ENCODE measurements around the gene GRK5. TPM values are rescaled to one million over a fixed set of nuclear protein-coding genes. Genes with fewer than 3 reads are reported as not detected.
A peak's percentile ranks its signal among the peaks of the same experiment; 100 is the strongest.

The GRK5 gene
- total and polyA plus RNA-seq, 5 donors from 2014 or later, result 5.1 to 46.4 (median 14.5) TPM

DNA sequence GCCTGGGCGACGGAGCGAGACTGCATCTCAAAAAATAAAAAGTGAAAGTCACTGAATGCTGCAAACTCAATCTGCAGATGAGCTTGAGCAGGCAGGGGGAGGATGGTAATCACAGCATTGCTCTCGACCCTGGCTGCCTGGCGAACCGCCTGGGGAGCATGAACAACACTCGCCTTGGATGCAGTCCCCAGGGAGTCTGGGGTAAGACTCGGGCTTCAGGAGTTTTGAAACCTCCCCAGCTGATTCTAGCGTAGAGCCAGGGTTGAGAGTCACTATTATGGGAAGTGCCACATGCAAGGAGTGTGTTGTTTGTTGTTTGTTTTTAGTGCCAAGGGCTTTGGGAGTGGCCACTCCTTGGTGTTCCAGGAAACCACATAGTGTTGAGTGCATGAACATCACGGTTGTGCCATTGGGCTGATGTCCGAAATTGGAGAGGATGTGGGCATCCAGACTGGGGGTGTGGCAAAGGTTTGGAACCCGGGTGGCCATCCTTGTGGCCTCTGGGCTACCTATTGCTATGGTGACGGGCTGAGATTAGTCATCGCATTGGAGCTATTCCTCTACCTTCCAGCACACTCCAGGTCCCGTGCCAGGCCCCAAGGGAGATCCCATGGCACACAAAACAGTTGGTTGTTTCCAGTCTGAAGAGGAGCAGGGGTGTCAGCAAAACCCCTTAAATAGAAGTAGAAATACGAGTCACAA, 242.5 kb downstream of the GRK5 start:
- H3K27me3 Mint-ChIP-seq, result peaks cover 4% of the 10 kb centered on the region
- Histone ChIP-seq H3K27ac (ENCODE audit: insufficient read depth, low read length, poor library complexity, severe bottlenecking) (no peak overlapping the region), H3K9me3 (ENCODE audit: control insufficient read depth in 2 of 2, low read length in 2 of 2) (no peaks in the 10 kb centered on the region), H3K4me3 (ENCODE audit: low read depth, low read length) (no peak overlapping the region), H3K27me3 (ENCODE audit: control insufficient read depth, insufficient read depth, low read length) (no peaks in the 10 kb centered on the region), H3K4me1 (ENCODE audit: control insufficient read depth, insufficient read depth, low read length, poor library complexity, severe bottlenecking) (no peaks in the 10 kb centered on the region), H3K36me3 (ENCODE audit: control insufficient read depth, insufficient read depth, low read length) (peaks cover 38% of the 10 kb centered on the region)
- no peak overlapping the region for H3K4me3 Mint-ChIP-seq
- DNase-seq (no peak), ATAC-seq (ENCODE audit: low read depth in 2 of 2) (no peak)
- no peaks in the 10 kb centered on the region for H3K9me3 Mint-ChIP-seq
- H3K36me3 Mint-ChIP-seq, result peaks cover 15% of the 10 kb centered on the region
- H3K4me1 Mint-ChIP-seq, result peaks cover 0 to 11% (median under 1%) of the 10 kb centered on the region in 4 donors
- peak overlapping the region; percentile 29 to 77 (median 43) for H3K27ac Mint-ChIP-seq

DNA sequence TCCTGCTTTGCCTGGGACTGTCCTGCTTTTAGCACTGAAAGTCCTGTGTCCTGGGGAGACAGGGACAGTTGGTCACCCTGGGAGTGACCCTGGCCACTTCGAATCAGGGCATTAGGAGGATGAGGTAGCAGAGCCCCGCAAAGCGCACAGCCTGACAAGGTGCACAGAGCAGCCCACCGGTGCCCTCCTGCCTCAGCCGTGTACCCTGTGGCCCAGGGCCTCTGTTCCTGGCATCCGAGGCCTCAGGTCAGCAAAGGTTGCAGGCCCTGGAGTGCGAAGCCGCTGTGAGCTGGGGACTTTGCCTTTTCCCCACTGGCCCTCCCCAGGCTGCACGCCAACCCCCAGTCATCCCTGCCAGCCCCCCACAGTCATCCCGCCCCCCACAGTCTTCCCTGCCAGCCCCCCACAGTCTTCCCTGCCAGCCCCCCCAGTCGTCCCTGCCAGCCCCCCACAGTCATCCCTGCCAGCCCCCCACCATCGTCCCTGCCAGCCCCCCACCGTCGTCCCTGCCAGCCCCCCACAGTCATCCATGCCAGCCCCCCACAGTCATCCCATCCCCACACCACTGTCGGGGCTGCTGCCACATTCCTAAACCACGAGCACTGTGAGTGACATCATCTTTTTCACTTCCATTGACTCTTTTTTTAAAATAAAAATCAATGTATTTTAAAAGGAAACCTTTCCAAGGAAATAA, 243.4 kb downstream of the GRK5 start:
- H3K27ac Mint-ChIP-seq, result no peak overlapping the region
- no peaks in the 10 kb centered on the region for H3K9me3 Mint-ChIP-seq
- H3K36me3 Mint-ChIP-seq, result peaks cover 15% of the 10 kb centered on the region
- no peaks in the 10 kb centered on the region for H3K9me3 ChIP-seq (ENCODE audit: control insufficient read depth in 2 of 2, low read length in 2 of 2)
- H3K4me1 ChIP-seq (ENCODE audit: control insufficient read depth, insufficient read depth, low read length, poor library complexity, severe bottlenecking), result no peaks in the 10 kb centered on the region
- H3K4me3 Mint-ChIP-seq, result no peak overlapping the region
- no peaks in the 10 kb centered on the region for H3K27me3 ChIP-seq (ENCODE audit: control insufficient read depth, insufficient read depth, low read length)
- peaks cover 4% of the 10 kb centered on the region for H3K27me3 Mint-ChIP-seq
- peaks cover 38% of the 10 kb centered on the region for H3K36me3 ChIP-seq (ENCODE audit: control insufficient read depth, insufficient read depth, low read length)
- ATAC-seq (ENCODE audit: low read depth in 2 of 2), result no peak
- DNase-seq, result no peak
- peaks cover 0 to 6% (median under 1%) of the 10 kb centered on the region in 4 donors for H3K4me1 Mint-ChIP-seq
- H3K4me3 ChIP-seq (ENCODE audit: low read depth, low read length), result no peak overlapping the region
- no peak overlapping the region for H3K27ac ChIP-seq (ENCODE audit: insufficient read depth, low read length, poor library complexity, severe bottlenecking)

DNA sequence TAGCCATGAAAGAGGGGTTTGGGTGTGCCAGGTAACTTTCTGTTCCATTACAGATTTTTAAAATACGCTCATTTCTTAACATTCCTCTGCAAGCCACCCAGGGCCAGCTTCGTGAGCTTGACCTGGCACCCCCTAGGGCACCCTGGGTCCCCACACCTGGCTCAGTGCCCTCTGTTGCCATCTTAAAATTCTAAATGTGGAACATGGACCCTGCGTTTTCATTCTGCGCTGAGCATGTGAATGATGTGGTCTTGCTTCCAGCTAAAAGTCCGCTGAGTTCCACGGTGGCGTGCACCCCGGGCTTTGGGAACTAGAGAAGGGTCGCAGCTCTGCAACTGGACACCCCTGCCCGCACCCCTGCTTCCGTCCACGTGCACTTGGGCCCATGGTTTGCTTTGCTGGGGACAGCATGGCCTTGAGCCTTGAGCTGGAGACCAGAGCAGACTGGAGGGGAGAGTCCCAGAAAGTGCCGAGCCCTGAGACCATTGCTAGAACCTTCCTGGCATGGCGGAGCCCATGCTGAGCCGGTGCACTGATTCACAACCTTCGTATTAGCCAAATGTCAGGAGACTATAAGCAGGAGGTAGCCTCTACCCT, 244.0 kb downstream of the GRK5 start:
- H3K4me1 Mint-ChIP-seq, result peaks cover 0 to 2% (median under 1%) of the 10 kb centered on the region in 4 donors
- peaks cover 15% of the 10 kb centered on the region for H3K36me3 Mint-ChIP-seq
- peak overlapping the region in 1 of 3 donors; percentile 32 for H3K27ac Mint-ChIP-seq
- Histone ChIP-seq H3K4me3 (ENCODE audit: low read depth, low read length) (no peak overlapping the region), H3K9me3 (ENCODE audit: control insufficient read depth in 2 of 2, low read length in 2 of 2) (no peaks in the 10 kb centered on the region), H3K36me3 (ENCODE audit: control insufficient read depth, insufficient read depth, low read length) (peaks cover 41% of the 10 kb centered on the region), H3K27ac (ENCODE audit: insufficient read depth, low read length, poor library complexity, severe bottlenecking) (no peak overlapping the region), H3K27me3 (ENCODE audit: control insufficient read depth, insufficient read depth, low read length) (no peaks in the 10 kb centered on the region), H3K4me1 (ENCODE audit: control insufficient read depth, insufficient read depth, low read length, poor library complexity, severe bottlenecking) (no peaks in the 10 kb centered on the region)
- no peaks in the 10 kb centered on the region for H3K9me3 Mint-ChIP-seq
- DNase-seq (no peak), ATAC-seq (ENCODE audit: low read depth in 2 of 2) (no peak)
- no peak overlapping the region for H3K4me3 Mint-ChIP-seq
- H3K27me3 Mint-ChIP-seq, result peaks cover 4% of the 10 kb centered on the region

DNA sequence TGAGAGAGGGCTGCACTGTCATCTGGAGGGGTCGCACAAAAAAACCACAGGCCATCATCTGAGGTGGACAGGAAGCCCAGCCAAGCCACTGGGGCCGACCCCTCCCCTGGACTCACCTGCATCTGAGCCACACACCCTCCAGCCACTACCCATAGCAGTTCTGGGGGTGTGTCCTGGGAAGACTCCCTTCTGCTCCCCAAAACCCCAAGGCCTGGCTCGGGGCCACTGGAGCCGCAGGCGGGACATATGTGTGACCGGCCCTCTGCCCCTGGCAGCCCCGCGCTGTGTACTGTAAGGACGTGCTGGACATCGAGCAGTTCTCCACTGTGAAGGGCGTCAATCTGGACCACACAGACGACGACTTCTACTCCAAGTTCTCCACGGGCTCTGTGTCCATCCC, 245.0 kb downstream of the GRK5 start:
- Histone ChIP-seq H3K27me3 (ENCODE audit: control insufficient read depth, insufficient read depth, low read length) (no peaks in the 10 kb centered on the region), H3K36me3 (ENCODE audit: control insufficient read depth, insufficient read depth, low read length) (peaks cover 42% of the 10 kb centered on the region), H3K27ac (ENCODE audit: insufficient read depth, low read length, poor library complexity, severe bottlenecking) (no peak overlapping the region), H3K4me3 (ENCODE audit: low read depth, low read length) (no peak overlapping the region), H3K4me1 (ENCODE audit: control insufficient read depth, insufficient read depth, low read length, poor library complexity, severe bottlenecking) (no peaks in the 10 kb centered on the region), H3K9me3 (ENCODE audit: control insufficient read depth in 2 of 2, low read length in 2 of 2) (no peaks in the 10 kb centered on the region)
- Mint-ChIP-seq H3K9me3 (no peaks in the 10 kb centered on the region), H3K4me1 (peaks cover 0 to 2% (median 0%) of the 10 kb centered on the region in 4 donors), H3K4me3 (no peak overlapping the region), H3K36me3 (peaks cover 12% of the 10 kb centered on the region), H3K27me3 (no peaks in the 10 kb centered on the region), H3K27ac (no peak overlapping the region)
- DNase-seq (no peak), ATAC-seq (ENCODE audit: low read depth in 2 of 2) (no peak)

DNA sequence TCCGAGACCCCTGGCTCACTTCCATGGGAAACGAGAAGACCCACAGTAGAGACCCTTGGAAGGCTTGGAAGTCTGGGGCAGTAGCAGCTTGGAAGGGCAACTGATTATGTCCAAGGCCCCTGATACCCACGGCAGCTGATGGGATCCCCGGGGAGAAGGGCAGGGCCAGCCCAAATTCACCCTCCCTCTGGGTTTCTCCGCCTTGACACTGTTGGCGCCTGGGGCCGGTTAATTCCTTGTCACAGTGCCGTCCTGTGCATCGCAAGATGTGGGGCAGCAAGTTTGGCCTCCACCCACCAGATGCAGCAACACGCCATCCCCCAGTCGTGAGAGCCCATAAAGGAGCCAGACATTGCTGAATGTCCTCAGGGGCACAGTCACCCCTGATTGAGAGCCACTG, 245.9 kb downstream of the GRK5 start:
- Mint-ChIP-seq H3K9me3 (peaks cover 0 to 1% (median 0%) of the 10 kb centered on the region in 7 donors), H3K27me3 (no peaks in the 10 kb centered on the region), H3K36me3 (peaks cover 12% of the 10 kb centered on the region), H3K4me1 (peaks cover 0 to 2% (median 0%) of the 10 kb centered on the region in 4 donors), H3K27ac (no peak overlapping the region), H3K4me3 (no peak overlapping the region)
- ATAC-seq (ENCODE audit: low read depth in 2 of 2) (no peak), DNase-seq (no peak)
- H3K27me3 ChIP-seq (ENCODE audit: control insufficient read depth, insufficient read depth, low read length), result no peaks in the 10 kb centered on the region
- no peak overlapping the region for H3K4me3 ChIP-seq (ENCODE audit: low read depth, low read length)
- H3K36me3 ChIP-seq (ENCODE audit: control insufficient read depth, insufficient read depth, low read length), result peaks cover 36% of the 10 kb centered on the region
- H3K4me1 ChIP-seq (ENCODE audit: control insufficient read depth, insufficient read depth, low read length, poor library complexity, severe bottlenecking), result no peaks in the 10 kb centered on the region
- H3K27ac ChIP-seq (ENCODE audit: insufficient read depth, low read length, poor library complexity, severe bottlenecking), result no peak overlapping the region
- no peaks in the 10 kb centered on the region for H3K9me3 ChIP-seq (ENCODE audit: control insufficient read depth in 2 of 2, low read length in 2 of 2)

DNA sequence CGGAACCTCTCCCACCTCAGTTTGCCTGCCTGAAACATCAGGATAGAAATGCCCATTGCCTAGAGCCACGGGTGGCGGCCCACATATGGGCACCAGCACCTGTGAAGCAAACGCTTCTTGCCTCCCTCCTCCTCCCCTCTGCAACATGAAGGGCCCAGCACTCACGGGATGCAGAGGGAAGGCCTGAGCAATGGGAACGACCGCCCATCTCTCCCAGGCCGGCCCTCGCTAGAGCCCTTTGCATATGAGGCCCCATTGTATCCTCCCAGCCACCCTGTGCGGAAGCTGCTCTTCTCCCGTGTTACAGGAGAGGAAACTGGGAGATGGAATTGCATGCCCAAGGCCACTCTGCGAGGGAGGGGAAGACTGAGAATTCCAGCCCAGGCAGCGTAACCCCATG, 246.9 kb downstream of the GRK5 start:
- Mint-ChIP-seq H3K4me1 (peaks cover 0 to 2% (median 0%) of the 10 kb centered on the region in 4 donors), H3K27ac (peak overlapping the region in 1 of 3 donors; percentile 74), H3K36me3 (peaks cover 12% of the 10 kb centered on the region), H3K4me3 (peak overlapping the region in 1 of 4 donors; percentile 32), H3K9me3 (peaks cover 0 to 1% (median 0%) of the 10 kb centered on the region in 7 donors), H3K27me3 (no peaks in the 10 kb centered on the region)
- H3K27me3 ChIP-seq (ENCODE audit: control insufficient read depth, insufficient read depth, low read length), result no peaks in the 10 kb centered on the region
- H3K36me3 ChIP-seq (ENCODE audit: control insufficient read depth, insufficient read depth, low read length), result peaks cover 26% of the 10 kb centered on the region
- H3K27ac ChIP-seq (ENCODE audit: insufficient read depth, low read length, poor library complexity, severe bottlenecking), result no peak overlapping the region
- no peak overlapping the region for H3K4me3 ChIP-seq (ENCODE audit: low read depth, low read length)
- H3K9me3 ChIP-seq (ENCODE audit: control insufficient read depth in 2 of 2, low read length in 2 of 2), result no peaks in the 10 kb centered on the region
- H3K4me1 ChIP-seq (ENCODE audit: control insufficient read depth, insufficient read depth, low read length, poor library complexity, severe bottlenecking), result no peaks in the 10 kb centered on the region
- no peak for ATAC-seq (ENCODE audit: low read depth in 2 of 2)
- no peak for DNase-seq

DNA sequence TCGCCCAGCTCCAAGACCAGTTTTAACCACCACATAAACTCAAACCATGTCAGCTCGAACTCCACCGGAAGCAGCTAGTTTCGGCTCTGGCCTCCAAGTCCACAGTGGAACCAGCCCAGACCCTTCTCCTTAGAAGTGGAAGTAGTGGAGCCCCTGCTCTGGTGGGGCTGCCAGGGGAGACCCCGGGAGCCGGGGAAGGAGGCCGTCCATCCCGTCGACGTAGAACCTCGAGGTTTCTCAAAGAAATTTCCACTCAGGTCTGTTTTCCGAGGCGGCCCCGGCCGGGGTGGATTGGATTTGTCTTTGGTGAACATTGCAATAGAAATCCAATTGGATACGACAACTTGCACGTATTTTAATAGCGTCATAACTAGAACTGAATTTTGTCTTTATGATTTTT, 247.6 kb downstream of the GRK5 start:
- no peaks in the 10 kb centered on the region for H3K27me3 ChIP-seq (ENCODE audit: control insufficient read depth, insufficient read depth, low read length)
- H3K4me1 ChIP-seq (ENCODE audit: control insufficient read depth, insufficient read depth, low read length, poor library complexity, severe bottlenecking), result no peaks in the 10 kb centered on the region
- no peak overlapping the region for H3K4me3 Mint-ChIP-seq
- peak overlapping the region in 1 of 3 donors; percentile 23 for H3K27ac Mint-ChIP-seq
- ATAC-seq (ENCODE audit: low read depth in 2 of 2), result no peak
- peaks cover 25% of the 10 kb centered on the region for H3K36me3 ChIP-seq (ENCODE audit: control insufficient read depth, insufficient read depth, low read length)
- H3K9me3 Mint-ChIP-seq, result peaks cover 0 to 1% (median 0%) of the 10 kb centered on the region in 7 donors
- no peaks in the 10 kb centered on the region for H3K27me3 Mint-ChIP-seq
- peaks cover 0 to 2% (median 0%) of the 10 kb centered on the region in 4 donors for H3K4me1 Mint-ChIP-seq
- no peak overlapping the region for H3K4me3 ChIP-seq (ENCODE audit: low read depth, low read length)
- H3K36me3 Mint-ChIP-seq, result peaks cover 9% of the 10 kb centered on the region
- H3K27ac ChIP-seq (ENCODE audit: insufficient read depth, low read length, poor library complexity, severe bottlenecking), result no peak overlapping the region
- no peak for DNase-seq
- H3K9me3 ChIP-seq (ENCODE audit: control insufficient read depth in 2 of 2, low read length in 2 of 2), result no peaks in the 10 kb centered on the region

All from CD4-positive, CD25-positive, alpha-beta regulatory T cell (primary cell).